ENCODE measurements around the gene CDR2L. TPM values are rescaled to one million over a fixed set of nuclear protein-coding genes. Genes with fewer than 3 reads are reported as not detected.

CDR2L gene
- polyA plus RNA-seq, 3 donors, result 0.05 TPM; not detected in 2

- Histone ChIP-seq H3K27me3 (ENCODE audit: control insufficient read depth in 2 of 2, insufficient read depth in 2 of 2, low read length in 2 of 2) (peaks cover 24 to 50% of the 10 kb centered on the region in 2 donors), H3K36me3 (replicated peaks in 1 of 2; ENCODE audit: control insufficient read depth in 1 of 2, insufficient read depth in 2 of 2, low read length in 2 of 2) (no peaks in the 10 kb centered on the region), H3K9me3 (replicated peaks in 1 of 2; ENCODE audit: control insufficient read depth in 1 of 2, insufficient read depth in 1 of 2, low read length in 2 of 2) (peaks cover 0 to 6% of the 10 kb centered on the region in 2 donors), H3K9ac (ENCODE audit: insufficient read depth, low read length, poor library complexity, severe bottlenecking) (no peak overlapping the region), H3K4me3 (replicated peaks in 1 of 3; ENCODE audit: low read depth in 2 of 3, low read length in 3 of 3) (peak overlapping the region in 1 of 3 experiments; percentile 69), H2AFZ (ENCODE audit: insufficient read depth, low read depth, low read length, poor library complexity, severe bottlenecking) (no peak overlapping the region), H3K4me2 (replicated peaks; ENCODE audit: extremely low read depth, low read length, poor library complexity, severe bottlenecking) (peak overlapping the region; percentile 78), H4K20me1 (ENCODE audit: insufficient read depth, low read length) (no peaks in the 10 kb centered on the region), H3K27ac (ENCODE audit: low read depth in 1 of 2, low read length in 2 of 2) (no peak overlapping the region), H3K79me2 (ENCODE audit: insufficient read depth, low read length) (no peaks in the 10 kb centered on the region), H3K4me1 (ENCODE audit: control insufficient read depth in 1 of 2, insufficient read depth in 2 of 2, low read length in 2 of 2) (peaks cover 12 to 17% of the 10 kb centered on the region in 2 donors)
- no peak for DNase-seq
- Mint-ChIP-seq H3K27ac (no peak overlapping the region), H3K4me1 (peaks cover 9% of the 10 kb centered on the region), H3K4me3 (peak overlapping the region in 1 of 2 donors; percentile 71), H3K36me3 (peaks cover 0 to 6% of the 10 kb centered on the region in 2 donors), H3K27me3 (ENCODE audit: low read depth in 3 of 3) (peaks cover 53 to 71% (median 63%) of the 10 kb centered on the region in 3 donors), H3K9me3 (peaks cover 0 to 13% (median 5%) of the 10 kb centered on the region in 7 donors)
- intact Hi-C loops (cut with micrococcal nuclease), result no loop called here
- 29% methylated on average over 9 of the region's 9 CpGs for WGBS (ENCODE audit: insufficient coverage)
- TF ChIP-seq, protein P1, sequence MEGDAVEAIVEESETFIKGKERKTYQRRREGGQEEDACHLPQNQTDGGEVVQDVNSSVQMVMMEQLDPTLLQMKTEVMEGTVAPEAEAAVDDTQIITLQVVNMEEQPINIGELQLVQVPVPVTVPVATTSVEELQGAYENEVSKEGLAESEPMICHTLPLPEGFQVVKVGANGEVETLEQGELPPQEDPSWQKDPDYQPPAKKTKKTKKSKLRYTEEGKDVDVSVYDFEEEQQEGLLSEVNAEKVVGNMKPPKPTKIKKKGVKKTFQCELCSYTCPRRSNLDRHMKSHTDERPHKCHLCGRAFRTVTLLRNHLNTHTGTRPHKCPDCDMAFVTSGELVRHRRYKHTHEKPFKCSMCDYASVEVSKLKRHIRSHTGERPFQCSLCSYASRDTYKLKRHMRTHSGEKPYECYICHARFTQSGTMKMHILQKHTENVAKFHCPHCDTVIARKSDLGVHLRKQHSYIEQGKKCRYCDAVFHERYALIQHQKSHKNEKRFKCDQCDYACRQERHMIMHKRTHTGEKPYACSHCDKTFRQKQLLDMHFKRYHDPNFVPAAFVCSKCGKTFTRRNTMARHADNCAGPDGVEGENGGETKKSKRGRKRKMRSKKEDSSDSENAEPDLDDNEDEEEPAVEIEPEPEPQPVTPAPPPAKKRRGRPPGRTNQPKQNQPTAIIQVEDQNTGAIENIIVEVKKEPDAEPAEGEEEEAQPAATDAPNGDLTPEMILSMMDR (IDR thresholded peaks at IDR 0.05), result no peak
Observed at GRCh38 chr17:74971842-74972106, 15.7 kb upstream of the CDR2L start.

DNA sequence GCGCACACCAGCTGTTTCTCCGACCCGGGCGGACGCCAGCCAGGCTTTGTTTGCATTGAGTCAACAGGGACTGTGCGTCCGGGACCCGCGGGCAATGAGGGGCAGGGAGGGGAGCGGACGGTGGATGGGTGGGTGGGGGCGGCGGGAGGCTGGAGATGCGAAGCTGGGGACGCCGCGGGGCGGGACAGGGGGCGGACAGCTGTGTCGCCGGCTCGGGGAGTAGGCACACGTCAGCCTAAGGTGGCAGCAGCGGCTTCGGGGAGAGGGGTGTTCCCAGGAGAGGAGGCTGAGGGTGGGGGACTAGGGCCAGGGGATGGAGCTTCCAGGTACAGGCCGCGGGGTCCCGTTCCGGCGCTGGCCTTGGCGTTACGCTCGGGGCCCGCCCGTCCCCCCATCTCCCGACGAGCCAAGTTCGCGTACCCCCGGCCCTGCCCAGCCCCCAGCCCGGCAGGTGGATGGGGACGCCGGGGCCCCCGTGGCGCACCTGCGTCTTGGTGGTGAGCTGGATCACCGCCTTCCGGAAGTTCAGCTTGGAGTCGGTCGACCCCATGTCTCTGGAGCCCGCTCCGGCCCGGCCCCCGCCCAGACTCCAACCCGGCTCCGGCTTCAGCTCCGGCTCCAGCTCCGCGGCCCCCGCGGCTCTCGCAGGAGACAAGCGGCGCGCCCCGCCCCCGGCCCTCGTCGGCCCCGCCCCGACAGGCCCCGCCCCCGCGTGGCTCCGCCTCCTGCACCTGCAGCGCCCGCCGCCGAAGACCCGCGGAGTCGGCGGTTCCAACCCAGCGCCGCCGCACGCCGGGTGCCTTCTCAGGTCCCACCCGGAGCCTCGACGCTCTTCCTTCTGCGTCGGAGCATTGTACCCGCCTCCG, 15.1 kb upstream of the CDR2L start, which contains the start of gene HID1:
TSS of gene HID1 (minus strand) at position 653 of the 866 bp plus-strand sequence. CDS start at position 550, 103 bp downstream.
- Histone ChIP-seq H3K27me3 (ENCODE audit: control insufficient read depth in 2 of 2, insufficient read depth in 2 of 2, low read length in 2 of 2) (peaks cover 24 to 50% of the 10 kb centered on the region in 2 donors), H3K79me2 (ENCODE audit: insufficient read depth, low read length) (no peaks in the 10 kb centered on the region), H3K36me3 (replicated peaks in 1 of 2; ENCODE audit: control insufficient read depth in 1 of 2, insufficient read depth in 2 of 2, low read length in 2 of 2) (no peaks in the 10 kb centered on the region), H3K9ac (ENCODE audit: insufficient read depth, low read length, poor library complexity, severe bottlenecking) (no peak within 1 kb of the TSS), H2AFZ (ENCODE audit: insufficient read depth, low read depth, low read length, poor library complexity, severe bottlenecking) (peak within 1 kb of the TSS; percentile 61), H3K4me1 (ENCODE audit: control insufficient read depth in 1 of 2, insufficient read depth in 2 of 2, low read length in 2 of 2) (peaks cover 12 to 17% of the 10 kb centered on the region in 2 donors), H3K4me2 (replicated peaks; ENCODE audit: extremely low read depth, low read length, poor library complexity, severe bottlenecking) (peak within 1 kb of the TSS; percentile 78), H3K4me3 (replicated peaks in 1 of 3; ENCODE audit: low read depth in 2 of 3, low read length in 3 of 3) (peak within 1 kb of the TSS; percentile 9 to 69 (median 24)), H3K27ac (ENCODE audit: low read depth in 1 of 2, low read length in 2 of 2) (no peak within 1 kb of the TSS), H4K20me1 (ENCODE audit: insufficient read depth, low read length) (no peaks in the 10 kb centered on the region), H3K9me3 (replicated peaks in 1 of 2; ENCODE audit: control insufficient read depth in 1 of 2, insufficient read depth in 1 of 2, low read length in 2 of 2) (peaks cover 0 to 6% of the 10 kb centered on the region in 2 donors)
- no peak for DNase-seq
- Mint-ChIP-seq H3K4me1 (peaks cover 9% of the 10 kb centered on the region), H3K27ac (peak within 1 kb of the TSS in 1 of 7 donors; percentile 63), H3K36me3 (peaks cover 0 to 6% of the 10 kb centered on the region in 2 donors), H3K9me3 (peaks cover 0 to 13% (median 5%) of the 10 kb centered on the region in 7 donors), H3K4me3 (peak within 1 kb of the TSS; percentile 70 to 92), H3K27me3 (ENCODE audit: low read depth in 3 of 3) (peaks cover 57 to 76% (median 67%) of the 10 kb centered on the region in 3 donors)
- intact Hi-C loops (cut with micrococcal nuclease), result no loop called here
- 2% methylated on average over 92 of the region's 95 CpGs for WGBS (ENCODE audit: insufficient coverage)
- TF ChIP-seq, protein P1 (IDR thresholded peaks at IDR 0.05), result no peak

All from CD14-positive monocyte (primary cell).